HCT116 (cell line): ENCODE results near the gene CDH4. TPM values are rescaled to one million over a fixed set of nuclear protein-coding genes. Genes with fewer than 3 reads are reported as not detected.

Experiments
- ATAC-seq: fragments of 200-7000 bp; cut with Tn5 transposase; 2 replicates; pipeline ENCODE4 v1.9.1; 2020; ENCODE audit warnings: mild to moderate bottlenecking, moderate library complexity
- BruUV-seq: library from RNA; stranded (reverse); fragments of 400-500 nt; replicated peaks from 2 replicates; lab custom pipeline; 2021; lab: Mats Ljungman, UMichigan
- CTCF ChIA-PET: fragments of 300-600 bp; sonication (Branson Sonifier 250); formaldehyde crosslinking; loops from one replicate; lab custom pipeline; 2021; ENCODE audit warnings: antibody characterized with exemption; lab: Charles Lee
- POLR2A ChIA-PET: fragments of 300-600, 350-600 bp; sonication (Branson Sonifier 250); formaldehyde crosslinking; loops from one replicate; lab custom pipeline; 2021; ENCODE audit warnings: antibody characterized with exemption; lab: Charles Lee
- RAD21 ChIA-PET, 2 experiments: fragments of 300-600 bp; sonication (Branson Sonifier 250); formaldehyde crosslinking; loops; one replicate each; lab custom pipeline; 2023; ENCODE audit warnings: low total read pairs in 2 of 2; ENCODE audit not compliant: uncharacterized antibody in 2 of 2, unreplicated experiment in 2 of 2, low non-redundant PET in 1 of 2; lab: Charles Lee
- DNase-seq: peaks from one replicate; pipeline ENCODE4 v3.0.0-alpha.2; 2010; ENCODE audit warnings: low read depth, low spot score
- H2AFZ ChIP-seq: fragments of 200-600 bp; shearing (Covaris generic), sonication (generic); 2 replicates; pipeline ENCODE4 v1.6.1; 2017; ENCODE audit warnings: low read depth, mixed run types, mixed read lengths, antibody characterized with exemption, low read length; ENCODE audit not compliant: poor library complexity, severe bottlenecking
- H3K27ac ChIP-seq: 2 replicates; pipeline ENCODE4 v1.5.1; 2012; ENCODE audit warnings: low read depth, low read length
- H3K27me3 ChIP-seq: fragments of 200-600 bp; sonication (generic); 2 replicates; pipeline ENCODE4 v1.6.1; 2016; ENCODE audit warnings: mixed run types, low read length, mixed read lengths; ENCODE audit not compliant: insufficient read depth
- H3K36me3 ChIP-seq, 2 experiments: fragments of 200-500 bp in 1 of 2; fragments of 200-600 bp in 1 of 2; sonication (Bioruptor generic) in 1 of 2; sonication (generic) in 1 of 2; 2 replicates each; pipeline versions ENCODE4 v1.5.1 to v1.6.1; 2014 to 2016; ENCODE audit warnings: low read length in 2 of 2, inconsistent platforms in 1 of 2, mixed read lengths in 1 of 2, mixed run types in 1 of 2; ENCODE audit not compliant: insufficient read depth in 2 of 2, control insufficient read depth in 1 of 2
- H3K4me1 ChIP-seq, 2 experiments: fragments of 200-600 bp in 1 of 2; sonication (generic) in 1 of 2; 2 replicates each; pipeline versions ENCODE4 v1.5.1 to v1.6.1; 2012 to 2017; ENCODE audit warnings: low read length in 2 of 2, inconsistent platforms in 1 of 2, mild to moderate bottlenecking in 1 of 2, mixed read lengths in 1 of 2, mixed run types in 1 of 2, moderate library complexity in 1 of 2; ENCODE audit not compliant: insufficient read depth in 2 of 2, control insufficient read depth in 1 of 2
- H3K4me2 ChIP-seq: fragments of 200-600 bp; sonication (generic); 2 replicates; pipeline ENCODE4 v1.6.1; 2017; ENCODE audit warnings: mixed run types, low read length, mixed read lengths
- H3K4me3 ChIP-seq, 2 experiments: fragments of 200-600 bp in 1 of 2; sonication (generic) in 1 of 2; replicated peaks in 1 of 2; 2 replicates each; pipeline ENCODE4 v1.5.1; 2011 to 2016; ENCODE audit warnings: low read length in 2 of 2, control low read depth in 1 of 2, low read depth in 1 of 2, mild to moderate bottlenecking in 1 of 2, mixed read lengths in 1 of 2, mixed run types in 1 of 2
- H3K79me2 ChIP-seq: fragments of 200-600 bp; sonication (generic); 2 replicates; pipeline ENCODE4 v1.6.1; 2017; ENCODE audit warnings: mild to moderate bottlenecking, mixed run types, low read length, moderate library complexity, mixed read lengths; ENCODE audit not compliant: insufficient read depth
- H3K9ac ChIP-seq: fragments of 200-600 bp; sonication (generic); 2 replicates; pipeline ENCODE4 v1.6.1; 2016; ENCODE audit warnings: low read length, mixed read lengths
- H3K9me2 ChIP-seq: fragments of 200-600 bp; sonication (generic), shearing (Covaris generic); 2 replicates; pipeline ENCODE4 v1.6.1; 2017; ENCODE audit warnings: mixed run types, mild to moderate bottlenecking, moderate library complexity; ENCODE audit not compliant: insufficient read depth
- H3K9me3 ChIP-seq, 2 experiments: fragments of 200-500 bp in 1 of 2; fragments of 200-600 bp in 1 of 2; sonication (Bioruptor generic) in 1 of 2; sonication (generic) in 1 of 2; 2 replicates each; pipeline ENCODE4 v1.6.1; 2014 to 2017; ENCODE audit warnings: low read length in 2 of 2, mixed read lengths in 2 of 2, inconsistent platforms in 1 of 2, low read depth in 1 of 2, mild to moderate bottlenecking in 1 of 2, mixed run types in 1 of 2, moderate library complexity in 1 of 2; ENCODE audit not compliant: control insufficient read depth in 1 of 2, insufficient read depth in 1 of 2
- H4K20me1 ChIP-seq: fragments of 200-600 bp; sonication (generic), shearing (Covaris generic); 2 replicates; pipeline ENCODE4 v1.6.1; 2017; ENCODE audit warnings: mixed run types, mild to moderate bottlenecking, moderate library complexity; ENCODE audit not compliant: insufficient read depth
- ATF3 ChIP-seq: IDR thresholded peaks from 2 replicates; pipeline ENCODE4 v1.6.1; 2012
- CBX3 ChIP-seq: IDR thresholded peaks from 2 replicates; pipeline ENCODE4 v1.6.1; 2012; ENCODE audit warnings: low read depth
- CEBPB ChIP-seq: IDR thresholded peaks from 2 replicates; pipeline ENCODE4 v1.6.1; 2012; ENCODE audit warnings: low read depth
- CTCF ChIP-seq, 3 experiments: fragments of 200-600 bp in 1 of 3; sonication (generic) in 1 of 3; IDR thresholded peaks in 2 of 3; conservative IDR thresholded peaks in 1 of 3; 2 replicates each; pipeline ENCODE4 v1.5.1; 2012 to 2017; ENCODE audit warnings: low read depth in 2 of 3, low read length in 2 of 3, antibody characterized with exemption in 1 of 3, borderline replicate concordance in 1 of 3, control low read depth in 1 of 3, mild to moderate bottlenecking in 1 of 3, mixed read lengths in 1 of 3, mixed run types in 1 of 3, moderate library complexity in 1 of 3; ENCODE audit not compliant: insufficient read depth in 1 of 3
- EGR1 ChIP-seq: IDR thresholded peaks from 2 replicates; pipeline ENCODE4 v1.6.1; 2012; ENCODE audit warnings: low read depth
- EZH2 ChIP-seq: fragments of 200-600 bp; sonication (generic); IDR thresholded peaks from 2 replicates; pipeline ENCODE4 v1.6.1; 2017; ENCODE audit warnings: antibody characterized with exemption, mixed run types
- FOSL1 ChIP-seq: IDR thresholded peaks from 2 replicates; pipeline ENCODE4 v1.6.1; 2012; ENCODE audit warnings: low read depth
- JUND ChIP-seq: IDR thresholded peaks from 2 replicates; pipeline ENCODE4 v1.6.1; 2012
- MAX ChIP-seq: IDR thresholded peaks from 2 replicates; pipeline ENCODE4 v1.6.1; 2012
- POLR2AphosphoS5 ChIP-seq: IDR thresholded peaks from 2 replicates; pipeline ENCODE4 v1.6.1; 2011; ENCODE audit warnings: mild to moderate bottlenecking, low read depth, low read length, moderate library complexity
- REST ChIP-seq: IDR thresholded peaks from 2 replicates; pipeline ENCODE4 v1.6.1; 2012; ENCODE audit warnings: low read depth
- SIN3A ChIP-seq: IDR thresholded peaks from 2 replicates; pipeline ENCODE4 v1.6.1; 2012; ENCODE audit warnings: low read depth
- SP1 ChIP-seq: IDR thresholded peaks from 2 replicates; pipeline ENCODE4 v1.6.1; 2012; ENCODE audit warnings: low read depth
- TCF7L2 ChIP-seq: IDR thresholded peaks from 2 replicates; pipeline ENCODE4 v1.7.0; 2011; ENCODE audit warnings: borderline replicate concordance, inconsistent platforms; ENCODE audit not compliant: insufficient read depth, insufficient read length; ENCODE audit errors: extremely low read depth
- YY1 ChIP-seq: IDR thresholded peaks from 2 replicates; pipeline ENCODE4 v1.6.1; 2011; ENCODE audit warnings: low read length, low read depth, moderate library complexity, mild to moderate bottlenecking; ENCODE audit not compliant: insufficient replicate concordance; ENCODE audit errors: extremely low read depth
- ZBTB33 ChIP-seq: IDR thresholded peaks from 2 replicates; pipeline ENCODE4 v1.6.1; 2011; ENCODE audit warnings: mild to moderate bottlenecking, low read length, moderate library complexity; ENCODE audit not compliant: insufficient replicate concordance; ENCODE audit errors: extremely low read depth
- intact Hi-C: fragments of 100-400 bp; cut with micrococcal nuclease; formaldehyde crosslinking; loops from 2 replicates; pipeline ENCODE4 v1.10.0; 2022
- total RNA-seq: library from RNA; stranded (reverse); gene quantifications from one replicate; pipeline ENCODE4 v1.2.1, GENCODE V29; 2021; ENCODE audit not compliant: unreplicated experiment

CDH4 gene
- total RNA-seq, 1 experiment from 2014 or later, result not detected

GRCh38 chr20:61949714-61950640, 697.9 kb downstream of the CDH4 start:
- H3K36me3 ChIP-seq, result no peaks in the 10 kb centered on the region
- intact Hi-C loops, result no loop called here
- H2AFZ ChIP-seq, result no peak overlapping the region
- H3K9me2 ChIP-seq, result no peaks in the 10 kb centered on the region
- ATAC-seq (no peak), DNase-seq (no peak)
- H3K4me3 ChIP-seq, result no peak overlapping the region
- no peak overlapping the region for H3K9ac ChIP-seq
- TF ChIP-seq SP1 (no peak), CEBPB (no peak), JUND (no peak), EZH2 (no peak), FOSL1 (no peak), ATF3 (no peak), REST (no peak), YY1 (no peak), ZBTB33 (no peak), CBX3 (no peak), EGR1 (no peak), MAX (no peak), SIN3A (no peak), CTCF (IDR thresholded peaks at IDR 0.05 in 2 of 3, conservative IDR thresholded peaks at IDR 0.05 in 1 of 3; ENCODE audit: borderline replicate concordance in 1 of 3, insufficient read depth in 1 of 3, low read depth in 2 of 3, low read length in 2 of 3) (no peak), TCF7L2 (no peak), POLR2AphosphoS5 (no peak)
- peaks cover 9% of the 10 kb centered on the region for H3K27me3 ChIP-seq
- H3K4me1 ChIP-seq, result peaks cover 0 to 4% of the 10 kb centered on the region in 2 experiments; a peak in 1 of 4 replicates
- ChIA-PET CTCF (no interaction called here), POLR2A (no interaction called here), RAD21 (no interaction called here)
- no TSS peak for BruUV-seq
- no peaks in the 10 kb centered on the region for H3K79me2 ChIP-seq
- H3K4me2 ChIP-seq, result no peak overlapping the region
- no peaks in the 10 kb centered on the region for H3K9me3 ChIP-seq
- H3K27ac ChIP-seq, result no peak overlapping the region
- H4K20me1 ChIP-seq, result no peaks in the 10 kb centered on the region
